Upper lobe of right lung (tissue), 1 donor: Measurements from ENCODE around the gene ENHO. TPM values are rescaled to one million over a fixed set of nuclear protein-coding genes. Genes with fewer than 3 reads are reported as not detected.
"Not testable (repeated sequence)": the region's sequence is repeated elsewhere in the genome, so short reads cannot be mapped to it uniquely, and the experiment has no call there.

Experiments used
- ATAC-seq: fragments of 200-7000 bp; cut with Tn5 transposase; one replicate; pipeline ENCODE4 v1.9.1; 2020; ENCODE audit warnings: mild to moderate bottlenecking, moderate library complexity
- DNase-seq: peaks from one replicate; pipeline ENCODE4 v3.0.0-alpha.2; 2020
- H3K27ac ChIP-seq: fragments of 200-600 bp; one replicate; pipeline ENCODE4 v1.8.0; 2022
- H3K27me3 ChIP-seq: fragments of 200-600 bp; one replicate; pipeline ENCODE4 v1.8.0; 2022; ENCODE audit warnings: mild to moderate bottlenecking
- H3K36me3 ChIP-seq: fragments of 200-600 bp; one replicate; pipeline ENCODE4 v1.8.0; 2022
- H3K4me1 ChIP-seq: fragments of 200-600 bp; one replicate; pipeline ENCODE4 v1.8.0; 2022
- H3K4me3 ChIP-seq: fragments of 200-600 bp; one replicate; pipeline ENCODE4 v1.8.0; 2022; ENCODE audit warnings: mild to moderate bottlenecking
- H3K9me3 ChIP-seq: fragments of 200-600 bp; one replicate; pipeline ENCODE4 v1.8.0; 2022
- CTCF ChIP-seq: fragments of 200-600 bp; IDR thresholded peaks from one replicate; pipeline ENCODE4 v1.8.0; 2022; ENCODE audit warnings: antibody characterized with exemption
- intact Hi-C: fragments of 100-400 bp; cut with DNase I; formaldehyde crosslinking; loops from one replicate; pipeline ENCODE4 v1.11.0; 2022
- total RNA-seq: library from RNA; stranded (reverse); fragmentation: NEBNext Ultra II Directional; extraction: Animal tissue kit (Norgen Biotek cat#: 25700); gene quantifications from one replicate; pipeline ENCODE4 v1.2.1, GENCODE V29; 2021
- donor health status: DM: no; HTN: yes; CAD: no; lungs with severe emphysema.

Gene ENHO
- total RNA-seq, 1 donor from 2014 or later, result 0.61 TPM

DNA sequence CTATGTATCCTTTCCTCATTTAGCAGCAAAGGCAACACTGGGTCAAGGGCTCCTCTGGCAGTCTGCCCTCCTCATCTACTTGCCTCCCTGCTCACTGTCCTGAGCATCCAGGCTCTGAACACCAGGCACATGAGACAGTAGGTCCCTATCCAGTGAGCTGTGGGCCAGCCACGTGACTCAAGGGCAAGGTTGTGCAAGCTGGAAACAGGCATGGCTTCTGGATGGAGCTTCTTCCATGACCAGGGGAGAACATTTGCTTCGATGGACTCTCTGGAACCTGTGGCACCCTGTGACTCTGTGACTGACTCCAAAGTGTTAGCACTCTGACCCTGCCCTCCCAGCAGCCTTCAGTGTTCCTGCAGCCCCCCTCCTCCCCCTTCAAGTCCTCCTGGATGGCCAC is 31.2 kb downstream of the ENHO start:
- DNase-seq (no peak), ATAC-seq (no peak)
- no peak for TF ChIP-seq CTCF
- Histone ChIP-seq H3K27me3 (peaks cover 3% of the 10 kb centered on the region), H3K4me3 (no peak overlapping the region), H3K9me3 (no peaks in the 10 kb centered on the region), H3K36me3 (no peaks in the 10 kb centered on the region), H3K27ac (no peak overlapping the region), H3K4me1 (no peaks in the 10 kb centered on the region)
- intact Hi-C loops, result loop anchor here (10.0 kb wide), 1 partner anchor 47 kb away; no protein-coding TSS in a partner anchor

DNA sequence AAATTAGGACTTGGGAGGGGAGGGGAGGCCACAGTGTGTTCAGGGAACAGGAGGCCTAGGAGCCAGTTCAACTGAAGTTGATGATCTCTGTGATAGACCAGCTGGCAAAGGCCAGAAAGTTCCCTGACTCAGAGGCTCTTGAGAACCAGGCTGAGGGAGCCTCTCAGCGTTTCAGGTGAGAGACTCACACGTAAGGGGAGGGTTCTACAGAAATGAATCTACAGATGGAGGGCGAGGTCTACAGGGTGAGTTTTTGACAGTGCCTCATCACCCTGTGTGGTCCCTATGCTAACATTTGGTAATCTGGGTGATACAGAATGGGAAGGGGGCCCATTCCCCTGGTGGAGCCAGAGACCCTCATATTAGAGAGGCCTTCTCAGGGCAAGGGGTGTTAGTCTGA is 32.0 kb downstream of the ENHO start:
- no peak for TF ChIP-seq CTCF

GRCh38 chr9:34490360-34490759 is 32.4 kb downstream of the ENHO start:
- intact Hi-C loops, result loop anchor here (10.0 kb wide), 1 partner anchor 46 kb away; no protein-coding TSS in a partner anchor
- H3K27ac ChIP-seq, result no peak overlapping the region

More for the DNA sequence above, 32.0 kb downstream of the ENHO start:
- H3K27me3 ChIP-seq, result peaks cover 3% of the 10 kb centered on the region
- no peak overlapping the region for H3K4me3 ChIP-seq
- no peak for ATAC-seq
- no peaks in the 10 kb centered on the region for H3K36me3 ChIP-seq
- no peak for DNase-seq
- H3K27ac ChIP-seq, result no peak overlapping the region
- no peaks in the 10 kb centered on the region for H3K9me3 ChIP-seq
- intact Hi-C loops, result loop anchor here (10.0 kb wide), 1 partner anchor 46 kb away; no protein-coding TSS in a partner anchor
- no peaks in the 10 kb centered on the region for H3K4me1 ChIP-seq

GRCh38 chr9:34486572-34486971 is 36.2 kb downstream of the ENHO start:
- intact Hi-C loops, result no loop called here
- ATAC-seq (no peak), DNase-seq (no peak)
- TF ChIP-seq CTCF, result no peak
- H3K27me3 ChIP-seq, result peaks cover 3% of the 10 kb centered on the region
- no peak overlapping the region for H3K4me3 ChIP-seq
- no peaks in the 10 kb centered on the region for H3K4me1 ChIP-seq
- no peaks in the 10 kb centered on the region for H3K36me3 ChIP-seq
- no peaks in the 10 kb centered on the region for H3K9me3 ChIP-seq
- no peak overlapping the region for H3K27ac ChIP-seq

More at GRCh38 chr9:34490360-34490759, 32.4 kb downstream of the ENHO start:
- TF ChIP-seq CTCF, result no peak
- no peaks in the 10 kb centered on the region for H3K36me3 ChIP-seq
- DNase-seq (no peak), ATAC-seq (no peak)
- no peaks in the 10 kb centered on the region for H3K9me3 ChIP-seq
- H3K4me3 ChIP-seq, result no peak overlapping the region
- H3K27me3 ChIP-seq, result peaks cover 3% of the 10 kb centered on the region
- H3K4me1 ChIP-seq, result no peaks in the 10 kb centered on the region

DNA sequence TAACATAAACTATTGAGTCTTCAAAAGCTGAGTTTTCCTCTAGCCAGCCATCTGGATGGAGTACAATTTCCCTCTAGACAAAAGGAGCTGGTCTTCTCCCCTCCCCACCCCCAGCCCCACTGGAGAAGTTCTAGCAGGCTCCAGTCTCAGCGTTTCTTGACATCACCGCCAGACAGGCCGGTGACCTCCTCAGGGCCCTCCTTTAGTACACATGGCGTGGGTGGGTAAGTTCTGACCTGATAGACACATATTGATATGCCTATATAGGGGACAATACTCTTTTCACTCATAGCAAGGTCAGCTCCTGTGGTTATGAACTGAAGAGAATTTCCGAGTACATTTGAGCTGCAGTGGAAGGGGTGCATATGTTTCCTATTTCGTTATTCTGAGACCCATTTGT is 37.0 kb downstream of the ENHO start:
- Histone ChIP-seq H3K4me3 (no peak overlapping the region), H3K9me3 (no peaks in the 10 kb centered on the region), H3K36me3 (no peaks in the 10 kb centered on the region), H3K27me3 (no peaks in the 10 kb centered on the region), H3K27ac (no peak overlapping the region), H3K4me1 (no peaks in the 10 kb centered on the region)
- TF ChIP-seq CTCF, result no peak
- ATAC-seq (no peak), DNase-seq (no peak)
- intact Hi-C loops, result no loop called here

GRCh38 chr9:34484678-34485077 is 38.1 kb downstream of the ENHO start:
- H3K4me3 ChIP-seq, result no peak overlapping the region
- no peaks in the 10 kb centered on the region for H3K36me3 ChIP-seq
- no peak for ATAC-seq
- no peak overlapping the region for H3K27ac ChIP-seq
- intact Hi-C loops, result no loop called here
- no peaks in the 10 kb centered on the region for H3K27me3 ChIP-seq
- no peak for DNase-seq
- no peak for TF ChIP-seq CTCF
- H3K9me3 ChIP-seq, result no peaks in the 10 kb centered on the region
- no peaks in the 10 kb centered on the region for H3K4me1 ChIP-seq

DNA sequence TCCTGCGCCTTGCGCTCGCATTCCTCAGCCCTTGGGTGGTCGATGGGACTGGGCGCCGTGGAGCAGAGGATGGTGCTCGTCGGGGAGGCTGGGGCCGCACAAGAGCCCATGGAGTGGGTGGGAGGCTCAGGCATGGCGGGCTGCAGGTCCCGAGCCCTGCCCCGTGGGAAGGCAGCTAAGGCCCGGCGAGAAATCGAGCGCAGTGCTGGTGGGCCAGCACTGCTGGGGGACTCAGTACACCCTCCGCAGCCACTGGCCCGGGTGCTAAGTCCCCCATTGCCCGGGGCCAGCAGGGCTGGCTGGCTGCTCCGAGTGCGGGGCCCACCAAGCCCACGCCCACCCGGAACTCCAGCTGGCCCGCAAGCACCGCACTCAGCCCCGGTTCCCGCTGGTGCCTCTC is 40.0 kb downstream of the ENHO start:
- H3K4me1 ChIP-seq, H3K27ac ChIP-seq, DNase-seq, H3K9me3 ChIP-seq, H3K4me3 ChIP-seq, intact Hi-C loops, ATAC-seq, H3K36me3 ChIP-seq, H3K27me3 ChIP-seq: not testable (repeated sequence)

DNA sequence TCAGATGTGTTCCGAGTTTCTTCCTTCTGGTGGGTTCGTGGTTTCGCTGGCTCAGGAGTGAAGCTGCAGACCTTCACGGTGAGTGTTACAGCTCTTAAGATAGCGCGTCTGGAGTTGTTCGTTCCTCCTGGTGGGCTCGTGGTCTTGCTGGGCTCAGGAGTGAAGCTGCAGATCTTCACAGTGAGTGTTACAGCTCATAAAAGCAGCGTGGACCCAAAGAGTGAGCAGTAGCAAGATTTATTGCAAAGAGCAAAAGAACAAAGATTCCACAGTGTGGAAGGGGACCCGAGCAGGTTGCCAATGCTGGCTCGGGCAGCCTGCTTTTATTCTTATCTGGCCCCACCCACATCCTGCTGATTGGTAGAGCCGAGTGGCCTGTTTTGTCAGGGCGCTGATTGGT is 41.2 kb downstream of the ENHO start:
- H3K27ac ChIP-seq, H3K4me3 ChIP-seq, DNase-seq, H3K27me3 ChIP-seq, H3K4me1 ChIP-seq, intact Hi-C loops, ATAC-seq, H3K9me3 ChIP-seq, H3K36me3 ChIP-seq: not testable (repeated sequence)
